ENCODE measurements around the gene RASSF6.

DNA sequence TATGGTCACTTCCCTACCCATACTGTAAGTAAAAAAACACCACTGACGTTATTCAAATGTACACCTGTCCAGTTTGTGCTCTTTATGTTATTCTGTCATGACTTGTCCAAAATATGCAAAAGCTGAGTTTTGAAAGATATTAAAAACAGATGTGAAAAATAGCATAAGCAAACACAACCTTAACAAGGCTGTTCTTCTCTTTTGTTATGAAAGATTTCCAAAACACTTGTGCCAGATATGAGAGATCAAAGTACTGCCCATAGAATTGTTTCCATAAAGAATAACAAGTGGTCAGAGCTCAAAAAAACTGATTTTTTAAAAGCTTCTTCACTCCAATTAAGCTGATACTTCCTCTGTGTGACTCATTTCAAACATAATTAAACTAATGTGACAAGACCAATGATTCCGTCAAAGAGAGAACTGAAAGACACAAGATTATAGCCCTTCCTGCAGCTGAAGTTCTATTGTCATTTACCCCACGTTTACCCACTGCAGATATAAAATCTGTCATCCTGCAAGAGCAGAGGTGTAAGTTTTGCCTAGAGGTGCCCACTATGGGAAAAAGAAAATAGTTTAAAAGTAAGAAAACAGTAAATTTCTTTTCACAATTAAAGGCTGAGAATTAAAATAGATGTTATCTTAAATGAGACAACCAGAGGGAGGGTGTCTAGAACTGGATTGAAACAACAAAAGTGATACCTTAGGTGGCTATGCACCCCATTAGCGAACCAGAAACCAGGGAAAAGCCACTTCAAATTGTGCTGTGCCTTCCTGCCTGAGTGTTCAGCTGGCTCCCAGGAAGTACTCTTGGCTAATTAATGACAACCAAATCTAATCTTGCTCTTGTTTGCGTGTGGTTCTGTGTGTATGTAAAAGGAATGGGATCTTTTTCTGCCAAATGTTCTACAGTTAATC lies 30.1 kb downstream of the RASSF6 start:
- no peak for TF ChIP-seq POLR2A (IDR thresholded peaks at IDR 0.05)
- TF ChIP-seq, protein P1, sequence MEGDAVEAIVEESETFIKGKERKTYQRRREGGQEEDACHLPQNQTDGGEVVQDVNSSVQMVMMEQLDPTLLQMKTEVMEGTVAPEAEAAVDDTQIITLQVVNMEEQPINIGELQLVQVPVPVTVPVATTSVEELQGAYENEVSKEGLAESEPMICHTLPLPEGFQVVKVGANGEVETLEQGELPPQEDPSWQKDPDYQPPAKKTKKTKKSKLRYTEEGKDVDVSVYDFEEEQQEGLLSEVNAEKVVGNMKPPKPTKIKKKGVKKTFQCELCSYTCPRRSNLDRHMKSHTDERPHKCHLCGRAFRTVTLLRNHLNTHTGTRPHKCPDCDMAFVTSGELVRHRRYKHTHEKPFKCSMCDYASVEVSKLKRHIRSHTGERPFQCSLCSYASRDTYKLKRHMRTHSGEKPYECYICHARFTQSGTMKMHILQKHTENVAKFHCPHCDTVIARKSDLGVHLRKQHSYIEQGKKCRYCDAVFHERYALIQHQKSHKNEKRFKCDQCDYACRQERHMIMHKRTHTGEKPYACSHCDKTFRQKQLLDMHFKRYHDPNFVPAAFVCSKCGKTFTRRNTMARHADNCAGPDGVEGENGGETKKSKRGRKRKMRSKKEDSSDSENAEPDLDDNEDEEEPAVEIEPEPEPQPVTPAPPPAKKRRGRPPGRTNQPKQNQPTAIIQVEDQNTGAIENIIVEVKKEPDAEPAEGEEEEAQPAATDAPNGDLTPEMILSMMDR (IDR thresholded peaks at IDR 0.05), result no peak
